Stomach (tissue), 9 donors: Measurements from ENCODE around the gene CUEDC1. TPM values are rescaled to one million over a fixed set of nuclear protein-coding genes. Genes with fewer than 3 reads are reported as not detected.

Experiments used
- DNase-seq, 2 donors: peaks; one replicate each; pipeline versions ENCODE4 v3.0.0 to v3.0.0-alpha.2; 2013 to 2019
- H3K27ac ChIP-seq, 5 donors: fragments of 200-600 bp in 4 of 5; sonication (generic) in 4 of 5; one replicate each; pipeline ENCODE4 v1.5.1; 2013 to 2019; ENCODE audit warnings: mild to moderate bottlenecking in 1 of 5, moderate library complexity in 1 of 5
- H3K27me3 ChIP-seq, 3 donors: fragments of 200-600 bp; sonication (generic); one replicate each; pipeline ENCODE4 v1.5.1; 2017 to 2019; ENCODE audit warnings: mixed run types in 1 of 3
- H3K36me3 ChIP-seq, 4 donors: fragments of 200-600 bp; sonication (generic); 1 replicate in 3 of 4; 2 replicates in 1 of 4; pipeline ENCODE4 v1.5.1; 2016 to 2019
- H3K4me1 ChIP-seq, 4 donors: fragments of 200-600 bp; sonication (generic); one replicate each; pipeline ENCODE4 v1.5.1; 2016 to 2019
- H3K4me3 ChIP-seq, 4 donors: fragments of 200-600 bp; sonication (generic) in 3 of 4; one replicate each; pipeline ENCODE4 v1.5.1; 2016 to 2019; ENCODE audit warnings: mild to moderate bottlenecking in 1 of 4
- H3K9me3 ChIP-seq, 4 donors: fragments of 200-600 bp; sonication (generic); one replicate each; pipeline ENCODE4 v1.5.1; 2016 to 2019
- EP300 ChIP-seq: sonication (generic); formaldehyde crosslinking; IDR thresholded peaks from one replicate; pipeline ENCODE4 v1.6.1; 2017; ENCODE audit warnings: antibody characterized with exemption
- POLR2A ChIP-seq, 4 donors: fragments of 450-650 bp; IDR thresholded peaks; one replicate each; pipeline ENCODE4 v1.6.1; 2016; ENCODE audit warnings: antibody characterized with exemption in 4 of 4, control low read depth in 2 of 4, mild to moderate bottlenecking in 1 of 4, moderate library complexity in 1 of 4
- POLR2AphosphoS5 ChIP-seq, 3 donors: sonication (generic); formaldehyde crosslinking; IDR thresholded peaks; one replicate each; pipeline ENCODE4 v1.6.1; 2016; ENCODE audit warnings: antibody characterized with exemption in 3 of 3
- WGBS, 5 donors: extraction: QIAGEN DNeasy Blood & Tissue Kit in 3 of 5; methylation state at CpG; one replicate each; pipeline versions ENCODE4 v1.1.5 to v1.1.7; 2013 to 2018; 5-methylcytosine and 5-hydroxymethylcytosine counted together
- intact Hi-C: fragments of 100-400 bp; cut with DNase I; formaldehyde crosslinking; loops from one replicate; pipeline ENCODE4 v1.15.1; 2023; ENCODE audit warnings: low total_unique reads
- polyA plus RNA-seq, 3 donors: library from polyadenylated mRNA; stranded (reverse); fragments of 200-250 nt; gene quantifications; one replicate each; pipeline ENCODE4 v1.2.3, GENCODE V29; 2013
- total RNA-seq, 5 donors: library from RNA; depleted of rRNA; stranded (reverse); fragments of >200 nt; gene quantifications; one replicate each; pipeline versions ENCODE4 v1.1.0 to v1.2.3, GENCODE V29; 2014 to 2016
- TF ChIP-seq, protein P1 (sequence below), 7 experiments: fragments of 450-650 bp in 4 of 7; fragments of 200-600 bp in 3 of 7; sonication (generic) in 3 of 7; IDR thresholded peaks; one replicate each; pipeline ENCODE4 v1.5.1; 2016 to 2019; ENCODE audit warnings: antibody characterized with exemption in 7 of 7, control low read depth in 2 of 7, mild to moderate bottlenecking in 1 of 7
- donor health status: healthy with polysubstance abuse.
- donor health status: Bipolar disorder and iron deficiency.
- donor health status: healthy.

Gene CUEDC1
- total and polyA plus RNA-seq, 8 donors = 10.5 to 111 (median 21.7) TPM

GRCh38 chr17:57886020-57886419 lies 69.2 kb downstream of the CUEDC1 start:
- H3K9me3 ChIP-seq = no peaks in the 10 kb centered on the region
- intact Hi-C loops = no loop called here
- no peak for DNase-seq
- no peaks in the 10 kb centered on the region for H3K27me3 ChIP-seq
- peak overlapping the region in 1 of 5 donors; percentile 29 for H3K27ac ChIP-seq
- peaks cover 9 to 38% (median 26%) of the 10 kb centered on the region in 4 donors for H3K36me3 ChIP-seq
- no peak overlapping the region for H3K4me3 ChIP-seq
- TF ChIP-seq POLR2A (IDR thresholded peaks at IDR 0.05) (no peak), EP300 (no peak), POLR2AphosphoS5 (IDR thresholded peaks at IDR 0.05) (no peak)
- TF ChIP-seq, protein P1, sequence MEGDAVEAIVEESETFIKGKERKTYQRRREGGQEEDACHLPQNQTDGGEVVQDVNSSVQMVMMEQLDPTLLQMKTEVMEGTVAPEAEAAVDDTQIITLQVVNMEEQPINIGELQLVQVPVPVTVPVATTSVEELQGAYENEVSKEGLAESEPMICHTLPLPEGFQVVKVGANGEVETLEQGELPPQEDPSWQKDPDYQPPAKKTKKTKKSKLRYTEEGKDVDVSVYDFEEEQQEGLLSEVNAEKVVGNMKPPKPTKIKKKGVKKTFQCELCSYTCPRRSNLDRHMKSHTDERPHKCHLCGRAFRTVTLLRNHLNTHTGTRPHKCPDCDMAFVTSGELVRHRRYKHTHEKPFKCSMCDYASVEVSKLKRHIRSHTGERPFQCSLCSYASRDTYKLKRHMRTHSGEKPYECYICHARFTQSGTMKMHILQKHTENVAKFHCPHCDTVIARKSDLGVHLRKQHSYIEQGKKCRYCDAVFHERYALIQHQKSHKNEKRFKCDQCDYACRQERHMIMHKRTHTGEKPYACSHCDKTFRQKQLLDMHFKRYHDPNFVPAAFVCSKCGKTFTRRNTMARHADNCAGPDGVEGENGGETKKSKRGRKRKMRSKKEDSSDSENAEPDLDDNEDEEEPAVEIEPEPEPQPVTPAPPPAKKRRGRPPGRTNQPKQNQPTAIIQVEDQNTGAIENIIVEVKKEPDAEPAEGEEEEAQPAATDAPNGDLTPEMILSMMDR (IDR thresholded peaks at IDR 0.05) = no peak
- peaks cover 30 to 45% (median 36%) of the 10 kb centered on the region in 4 donors for H3K4me1 ChIP-seq
- WGBS, 5 donors = 88 to 96% (median 91%) methylated on average over 4 of the region's 4 CpGs

DNA sequence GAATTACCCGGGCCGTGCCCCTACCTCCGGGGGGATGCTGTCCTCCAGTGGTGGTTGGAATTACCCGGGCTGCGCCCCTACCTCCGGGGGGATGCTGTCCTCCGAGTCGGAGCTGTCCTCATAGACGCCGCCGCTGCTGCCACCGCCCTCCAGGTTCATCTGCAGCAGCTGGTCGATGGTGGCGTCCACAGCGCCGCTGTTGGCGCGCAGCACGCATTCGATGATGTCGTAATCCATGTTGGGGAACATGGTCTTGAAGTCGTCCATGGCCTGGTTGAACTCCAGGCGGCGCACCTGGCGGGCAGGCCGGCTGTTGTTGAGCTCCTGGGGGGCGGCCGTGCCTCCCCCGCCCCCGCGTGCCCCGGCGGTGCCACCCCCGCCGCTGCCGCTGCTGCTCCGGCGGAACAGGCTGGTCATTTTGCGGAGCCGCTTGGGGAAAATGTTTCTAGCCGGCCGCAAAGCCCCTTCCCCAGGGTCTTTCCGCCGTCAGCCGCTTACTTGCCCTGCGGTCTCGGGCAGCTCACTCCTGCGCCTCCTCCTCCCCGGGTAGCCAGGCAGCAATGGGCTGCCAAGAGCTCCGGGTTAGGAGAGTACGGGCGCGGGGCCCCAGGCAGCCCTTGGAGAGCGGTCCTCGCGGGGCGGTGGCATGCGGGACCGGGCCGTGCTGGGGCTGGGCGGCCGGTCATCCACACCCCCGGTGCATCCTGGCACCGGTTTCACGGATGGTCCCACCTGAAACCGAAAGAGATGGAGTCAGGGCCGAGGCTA lies 69.9 kb downstream of the CUEDC1 start:
- H3K4me3 ChIP-seq = no peak overlapping the region
- intact Hi-C loops = no loop called here
- H3K9me3 ChIP-seq = no peaks in the 10 kb centered on the region
- TF ChIP-seq EP300 = no peak
- TF ChIP-seq POLR2A (IDR thresholded peaks at IDR 0.05) = no peak
- TF ChIP-seq, protein P1 (IDR thresholded peaks at IDR 0.05) = no peak
- no peak for TF ChIP-seq POLR2AphosphoS5 (IDR thresholded peaks at IDR 0.05)
- H3K36me3 ChIP-seq = peaks cover 9 to 38% (median 26%) of the 10 kb centered on the region in 4 donors
- peak in 1 of 2 donors; percentile 5 for DNase-seq
- H3K27me3 ChIP-seq = no peaks in the 10 kb centered on the region
- peaks cover 25 to 45% (median 34%) of the 10 kb centered on the region in 4 donors for H3K4me1 ChIP-seq
- 88 to 92% (median 91%) methylated on average over 33 to 67 of the region's 67 CpGs for WGBS, 5 donors
- H3K27ac ChIP-seq = peak overlapping the region in 1 of 5 donors; percentile 29

- no peaks in the 10 kb centered on the region for H3K9me3 ChIP-seq
- no peaks in the 10 kb centered on the region for H3K27me3 ChIP-seq
- peak in 1 of 2 donors; percentile 59 for DNase-seq
- peak overlapping the region in 4 of 5 donors; percentile 50 to 90 (median 71) for H3K27ac ChIP-seq
- peaks cover 14 to 54% (median 53%) of the 10 kb centered on the region in 4 donors for H3K36me3 ChIP-seq
- 44 to 69% (median 58%) methylated on average over 6 to 9 of the region's 9 CpGs for WGBS, 5 donors
- TF ChIP-seq EP300 (no peak), POLR2AphosphoS5 (IDR thresholded peaks at IDR 0.05) (no peak), POLR2A (IDR thresholded peaks at IDR 0.05) (no peak)
- TF ChIP-seq, protein P1 (IDR thresholded peaks at IDR 0.05) = no peak
- H3K4me1 ChIP-seq = peaks cover 14 to 48% (median 34%) of the 10 kb centered on the region in 4 donors
- H3K4me3 ChIP-seq = no peak overlapping the region
- intact Hi-C loops = no loop called here
These were observed 73.3 kb downstream of the CUEDC1 start for GRCh38 chr17:57881783-57882351.

- no peaks in the 10 kb centered on the region for H3K9me3 ChIP-seq
- no peaks in the 10 kb centered on the region for H3K27me3 ChIP-seq
- H3K4me3 ChIP-seq = no peak overlapping the region
- TF ChIP-seq POLR2A (IDR thresholded peaks at IDR 0.05) = no peak
- TF ChIP-seq POLR2AphosphoS5 (IDR thresholded peaks at IDR 0.05) = peak in 1 of 3 donors; percentile 48
- TF ChIP-seq, protein P1 (IDR thresholded peaks at IDR 0.05) = no peak
- no peak for TF ChIP-seq EP300
- H3K4me1 ChIP-seq = peaks cover 15 to 54% (median 36%) of the 10 kb centered on the region in 4 donors
- H3K36me3 ChIP-seq = peaks cover 14 to 60% (median 57%) of the 10 kb centered on the region in 4 donors
- WGBS, 5 donors = 57 to 82% (median 73%) methylated on average over 8 of the region's 8 CpGs
- H3K27ac ChIP-seq = peak overlapping the region in 4 of 5 donors; percentile 67 to 90 (median 71)
- DNase-seq = peak in 1 of 2 donors; percentile 87
- intact Hi-C loops = no loop called here
These were observed 74.1 kb downstream of the CUEDC1 start for GRCh38 chr17:57881143-57881542.
